ENCODE results near the gene SLAMF7. TPM values are rescaled to one million over a fixed set of nuclear protein-coding genes. Genes with fewer than 3 reads are reported as not detected.

The SLAMF7 gene
- total and polyA plus RNA-seq, 2 donors (not counting 1 experiment from before 2014, with no cell fraction given) = 13.1 to 52.6 TPM

DNA sequence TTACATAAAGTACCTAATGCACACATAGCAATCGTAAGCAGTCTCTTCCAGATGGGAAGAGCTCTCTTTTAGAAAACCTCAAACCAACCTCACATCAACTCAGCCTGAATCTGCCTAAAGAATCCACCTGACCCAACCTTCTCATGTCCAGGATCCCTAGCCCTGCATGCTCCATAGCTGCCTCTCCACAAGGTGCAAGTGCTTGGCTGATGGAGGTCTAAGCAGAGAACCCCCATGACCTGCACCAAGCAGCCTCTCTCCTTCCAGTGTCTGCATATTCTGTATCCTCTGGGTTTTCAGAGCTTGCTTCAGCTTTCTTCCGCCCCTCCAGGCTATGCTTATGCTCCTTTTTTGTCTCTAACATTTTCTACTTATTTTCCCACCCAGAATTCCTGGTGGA is 59.4 kb downstream of the SLAMF7 start:
- peak overlapping the region; percentile 87 for H3K4me2 ChIP-seq (replicated peaks; ENCODE audit: low read depth, low read length, poor library complexity, severe bottlenecking)
- intact Hi-C loops (cut with micrococcal nuclease) = loop anchor here (5.0 to 10.0 kb wide), 2 partner anchors 39 to 454 kb away; partner anchors contain the start of genes COPA and NCSTN
- TF ChIP-seq CTCF (IDR thresholded peaks at IDR 0.05) (no peak), EZH2 (IDR thresholded peaks at IDR 0.05; ENCODE audit: borderline replicate concordance, insufficient read depth, low read depth, low read length, poor library complexity, severe bottlenecking) (no peak)
- ChIA-PET POLR2A (interaction anchor here (0.7 to 2.6 kb wide), 3 partner anchors 9 to 17 kb away, joined by 3 to 6 read pairs (median 5); no protein-coding TSS in a partner anchor), CTCF (interaction anchor here (0.9 to 9.8 kb wide), 14 partner anchors 8 to 273 kb away, joined by 3 to 150 read pairs (median 4); no protein-coding TSS in a partner anchor)
- 56% methylated on average over 2 of the region's 2 CpGs for WGBS (ENCODE audit: insufficient coverage)
- peaks cover 99% of the 10 kb centered on the region for H3K79me2 ChIP-seq (ENCODE audit: control insufficient read depth, insufficient read depth, low read length)
- no peak for DNase-seq
- H3K4me3 ChIP-seq (ENCODE audit: control extremely low read depth in 1 of 5, extremely low read depth in 1 of 5, insufficient read depth in 1 of 5, low read depth in 2 of 5, low read length in 4 of 5) = peak overlapping the region; percentile 4 to 87 (median 62)
- Mint-ChIP-seq H3K9me3 (ENCODE audit: insufficient read depth) (no peaks in the 10 kb centered on the region), H3K4me3 (peak overlapping the region; percentile 99), H3K27ac (peak overlapping the region; percentile 90), H3K27me3 (no peaks in the 10 kb centered on the region), H3K4me1 (peaks cover 76% of the 10 kb centered on the region)
- H3K9ac ChIP-seq (ENCODE audit: low read length) = peak overlapping the region; percentile 80
- H3K27ac ChIP-seq (ENCODE audit: low read length in 2 of 2) = peak overlapping the region; percentile 95 to 98
- H3K9me3 ChIP-seq (ENCODE audit: control extremely low read depth in 1 of 3, control insufficient read depth in 2 of 3, insufficient read depth in 1 of 3, low read length in 2 of 3) = peaks cover 0 to 10% (median 0%) of the 10 kb centered on the region in 3 donors
- peaks cover 63 to 67% of the 10 kb centered on the region in 2 donors for H3K4me1 ChIP-seq (ENCODE audit: control insufficient read depth in 2 of 2, insufficient read depth in 2 of 2, low read length in 2 of 2)
- H3K27me3 ChIP-seq (replicated peaks in 1 of 4; ENCODE audit: control extremely low read depth in 1 of 4, control insufficient read depth in 3 of 4, insufficient read depth in 4 of 4, low read length in 3 of 4) = no peaks in the 10 kb centered on the region
- peaks cover 0 to 37% of the 10 kb centered on the region in 2 experiments for H3K36me3 ChIP-seq (replicated peaks in 1 of 2; ENCODE audit: control extremely low read depth in 1 of 2, control insufficient read depth in 1 of 2, extremely low read depth in 1 of 2, insufficient read depth in 2 of 2, low read length in 1 of 2)
- H2AFZ ChIP-seq (ENCODE audit: insufficient read depth, low read depth, low read length, poor library complexity, severe bottlenecking) = no peak overlapping the region
- no peak for ATAC-seq (ENCODE audit: low read depth)
- H4K20me1 ChIP-seq (ENCODE audit: control insufficient read depth, insufficient read depth, low read length, poor library complexity, severe bottlenecking) = no peaks in the 10 kb centered on the region

DNA sequence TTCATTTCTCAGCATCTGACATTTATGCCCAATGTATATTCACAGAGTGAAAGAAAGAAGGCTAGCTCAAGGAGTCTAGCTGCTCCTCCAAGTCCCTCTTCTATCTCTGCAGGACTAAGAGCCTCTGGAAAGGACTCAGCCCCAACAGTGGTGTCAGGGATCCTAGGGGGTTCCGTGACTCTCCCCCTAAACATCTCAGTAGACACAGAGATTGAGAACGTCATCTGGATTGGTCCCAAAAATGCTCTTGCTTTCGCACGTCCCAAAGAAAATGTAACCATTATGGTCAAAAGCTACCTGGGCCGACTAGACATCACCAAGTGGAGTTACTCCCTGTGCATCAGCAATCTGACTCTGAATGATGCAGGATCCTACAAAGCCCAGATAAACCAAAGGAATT is 60.6 kb downstream of the SLAMF7 start:
- ChIA-PET POLR2A (interaction anchor here (2.6 kb wide), 1 partner anchor 10 kb away, joined by 6 read pairs; no protein-coding TSS in a partner anchor), CTCF (interaction anchor here (0.6 to 9.8 kb wide), 6 partner anchors 22 to 152 kb away, joined by 3 to 150 read pairs (median 34); no protein-coding TSS in a partner anchor)
- Mint-ChIP-seq H3K4me1 (peaks cover 78% of the 10 kb centered on the region), H3K27me3 (no peaks in the 10 kb centered on the region), H3K9me3 (ENCODE audit: insufficient read depth) (no peaks in the 10 kb centered on the region), H3K27ac (peak overlapping the region; percentile 39), H3K4me3 (peak overlapping the region; percentile 99)
- Histone ChIP-seq H3K9me3 (ENCODE audit: control extremely low read depth in 1 of 3, control insufficient read depth in 2 of 3, insufficient read depth in 1 of 3, low read length in 2 of 3) (peaks cover 0 to 10% (median 2%) of the 10 kb centered on the region in 3 donors), H3K4me1 (ENCODE audit: control insufficient read depth in 2 of 2, insufficient read depth in 2 of 2, low read length in 2 of 2) (peaks cover 66 to 67% of the 10 kb centered on the region in 2 donors), H3K9ac (ENCODE audit: low read length) (peak overlapping the region; percentile 80), H3K36me3 (replicated peaks in 1 of 2; ENCODE audit: control extremely low read depth in 1 of 2, control insufficient read depth in 1 of 2, extremely low read depth in 1 of 2, insufficient read depth in 2 of 2, low read length in 1 of 2) (peaks cover 0 to 47% of the 10 kb centered on the region in 2 experiments), H2AFZ (ENCODE audit: insufficient read depth, low read depth, low read length, poor library complexity, severe bottlenecking) (no peak overlapping the region), H3K4me3 (ENCODE audit: control extremely low read depth in 1 of 5, extremely low read depth in 1 of 5, insufficient read depth in 1 of 5, low read depth in 2 of 5, low read length in 4 of 5) (peak overlapping the region in 2 of 5 experiments; percentile 18 to 87), H3K27me3 (replicated peaks in 1 of 4; ENCODE audit: control extremely low read depth in 1 of 4, control insufficient read depth in 3 of 4, insufficient read depth in 4 of 4, low read length in 3 of 4) (no peaks in the 10 kb centered on the region), H3K79me2 (ENCODE audit: control insufficient read depth, insufficient read depth, low read length) (peaks cover 99% of the 10 kb centered on the region), H4K20me1 (ENCODE audit: control insufficient read depth, insufficient read depth, low read length, poor library complexity, severe bottlenecking) (no peaks in the 10 kb centered on the region), H3K27ac (ENCODE audit: low read length in 2 of 2) (peak overlapping the region in 1 of 2 donors; percentile 95), H3K4me2 (replicated peaks; ENCODE audit: low read depth, low read length, poor library complexity, severe bottlenecking) (peak overlapping the region; percentile 87)
- no peak for DNase-seq
- intact Hi-C loops (cut with micrococcal nuclease) = loop anchor here (5.0 to 10.0 kb wide), 2 partner anchors 38 to 455 kb away; partner anchors contain the start of genes COPA and NCSTN
- TF ChIP-seq CTCF (IDR thresholded peaks at IDR 0.05) (no peak), EZH2 (IDR thresholded peaks at IDR 0.05; ENCODE audit: borderline replicate concordance, insufficient read depth, low read depth, low read length, poor library complexity, severe bottlenecking) (no peak)
- no peak for ATAC-seq (ENCODE audit: low read depth)
- 90% methylated on average over 5 of the region's 5 CpGs for WGBS (ENCODE audit: insufficient coverage)

All from B cell (primary cell).